Measurements from ENCODE around the gene TEX264.

TEX264 gene

DNA sequence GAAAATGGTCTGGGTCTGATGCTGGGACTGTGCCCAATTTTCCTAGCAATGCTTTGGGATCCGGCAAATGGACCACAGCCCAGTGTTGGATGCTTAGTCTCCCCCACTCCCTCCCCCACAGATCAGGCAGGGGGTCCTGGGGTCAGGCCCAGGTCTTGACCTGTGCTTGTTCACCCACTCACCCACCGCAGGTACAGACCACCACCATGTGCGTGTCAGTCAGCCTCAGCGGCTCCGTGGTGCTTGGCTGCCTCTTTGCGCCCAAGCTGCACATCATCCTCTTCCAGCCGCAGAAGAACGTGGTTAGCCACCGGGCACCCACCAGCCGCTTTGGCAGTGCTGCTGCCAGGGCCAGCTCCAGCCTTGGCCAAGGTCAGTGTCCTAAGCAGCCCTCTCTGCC lies 46.4 kb downstream of the TEX264 start:
- POLR2A ChIA-PET, result no interaction called here
- no peak overlapping the region for H3K4me3 ChIP-seq (ENCODE audit: low read depth, low read length)
- no peaks in the 10 kb centered on the region for H3K36me3 ChIP-seq (ENCODE audit: control insufficient read depth in 2 of 2, insufficient read depth in 1 of 2, low read length in 2 of 2)
- TF ChIP-seq HOXC10 (CRISPR knock-in tag; IDR thresholded peaks at IDR 0.05) (no peak), ZNF560 (tag by site-specific recombination; IDR thresholded peaks at IDR 0.05; ENCODE audit: borderline replicate concordance) (no peak), SCRT2 (tag by site-specific recombination; IDR thresholded peaks at IDR 0.05) (no peak), SP7 (tag by site-specific recombination; IDR thresholded peaks at IDR 0.05) (no peak), ZNF555 (tag by site-specific recombination; conservative IDR thresholded peaks at IDR 0.05) (no peak), ZNF10 (tag by site-specific recombination; IDR thresholded peaks at IDR 0.05) (no peak), ZXDB (tag by site-specific recombination; IDR thresholded peaks at IDR 0.05) (no peak), ZNF350 (tag by site-specific recombination; IDR thresholded peaks at IDR 0.05) (no peak), ZNF658 (tag by site-specific recombination; IDR thresholded peaks at IDR 0.05) (no peak), ZNF24 (tag by site-specific recombination; IDR thresholded peaks at IDR 0.05) (no peak), ZEB2 (tag by site-specific recombination; IDR thresholded peaks at IDR 0.05) (no peak), ZNF792 (tag by site-specific recombination; IDR thresholded peaks at IDR 0.05) (no peak), ZNF747 (tag by site-specific recombination; IDR thresholded peaks at IDR 0.05) (no peak), ZNF211 (tag by site-specific recombination; IDR thresholded peaks at IDR 0.05; ENCODE audit: low read depth) (no peak), KLF1 (tag by site-specific recombination; IDR thresholded peaks at IDR 0.05) (no peak)
- TF ChIP-seq, protein P1, sequence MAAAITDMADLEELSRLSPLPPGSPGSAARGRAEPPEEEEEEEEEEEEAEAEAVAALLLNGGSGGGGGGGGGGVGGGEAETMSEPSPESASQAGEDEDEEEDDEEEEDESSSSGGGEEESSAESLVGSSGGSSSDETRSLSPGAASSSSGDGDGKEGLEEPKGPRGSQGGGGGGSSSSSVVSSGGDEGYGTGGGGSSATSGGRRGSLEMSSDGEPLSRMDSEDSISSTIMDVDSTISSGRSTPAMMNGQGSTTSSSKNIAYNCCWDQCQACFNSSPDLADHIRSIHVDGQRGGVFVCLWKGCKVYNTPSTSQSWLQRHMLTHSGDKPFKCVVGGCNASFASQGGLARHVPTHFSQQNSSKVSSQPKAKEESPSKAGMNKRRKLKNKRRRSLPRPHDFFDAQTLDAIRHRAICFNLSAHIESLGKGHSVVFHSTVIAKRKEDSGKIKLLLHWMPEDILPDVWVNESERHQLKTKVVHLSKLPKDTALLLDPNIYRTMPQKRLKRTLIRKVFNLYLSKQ (tag by site-specific recombination; IDR thresholded peaks at IDR 0.05; ENCODE audit: borderline replicate concordance), result no peak
- TF ChIP-seq, protein P2, sequence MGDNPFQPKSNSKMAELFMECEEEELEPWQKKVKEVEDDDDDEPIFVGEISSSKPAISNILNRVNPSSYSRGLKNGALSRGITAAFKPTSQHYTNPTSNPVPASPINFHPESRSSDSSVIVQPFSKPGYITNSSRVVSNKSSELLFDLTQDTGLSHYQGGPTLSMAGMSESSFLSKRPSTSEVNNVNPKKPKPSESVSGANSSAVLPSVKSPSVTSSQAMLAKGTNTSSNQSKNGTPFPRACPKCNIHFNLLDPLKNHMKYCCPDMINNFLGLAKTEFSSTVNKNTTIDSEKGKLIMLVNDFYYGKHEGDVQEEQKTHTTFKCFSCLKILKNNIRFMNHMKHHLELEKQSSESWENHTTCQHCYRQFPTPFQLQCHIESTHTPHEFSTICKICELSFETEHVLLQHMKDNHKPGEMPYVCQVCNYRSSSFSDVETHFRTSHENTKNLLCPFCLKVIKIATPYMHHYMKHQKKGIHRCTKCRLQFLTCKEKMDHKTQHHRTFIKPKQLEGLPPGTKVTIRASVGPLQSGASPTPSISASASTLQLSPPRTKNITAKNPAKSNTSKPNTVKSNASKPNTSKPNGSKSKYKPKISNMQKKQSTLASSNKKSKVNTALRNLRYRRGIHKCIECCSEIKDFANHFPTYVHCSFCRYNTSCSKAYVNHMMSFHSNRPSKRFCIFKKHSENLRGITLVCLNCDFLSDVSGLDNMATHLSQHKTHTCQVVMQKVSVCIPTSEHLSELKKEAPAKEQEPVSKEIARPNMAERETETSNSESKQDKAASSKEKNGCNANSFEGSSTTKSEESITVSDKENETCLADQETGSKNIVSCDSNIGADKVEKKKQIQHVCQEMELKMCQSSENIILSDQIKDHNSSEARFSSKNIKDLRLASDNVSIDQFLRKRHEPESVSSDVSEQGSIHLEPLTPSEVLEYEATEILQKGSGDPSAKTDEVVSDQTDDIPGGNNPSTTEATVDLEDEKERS (tag by site-specific recombination; IDR thresholded peaks at IDR 0.05), result no peak
- no peaks in the 10 kb centered on the region for H3K9me3 ChIP-seq (ENCODE audit: control insufficient read depth, insufficient read depth, low read depth, low read length)
- no peak overlapping the region for H3K27ac ChIP-seq (ENCODE audit: extremely low read depth, low read depth, low read length)
- no peaks in the 10 kb centered on the region for H3K4me1 ChIP-seq (ENCODE audit: control insufficient read depth, insufficient read depth, low read length)
- CTCF ChIA-PET, result no interaction called here

DNA sequence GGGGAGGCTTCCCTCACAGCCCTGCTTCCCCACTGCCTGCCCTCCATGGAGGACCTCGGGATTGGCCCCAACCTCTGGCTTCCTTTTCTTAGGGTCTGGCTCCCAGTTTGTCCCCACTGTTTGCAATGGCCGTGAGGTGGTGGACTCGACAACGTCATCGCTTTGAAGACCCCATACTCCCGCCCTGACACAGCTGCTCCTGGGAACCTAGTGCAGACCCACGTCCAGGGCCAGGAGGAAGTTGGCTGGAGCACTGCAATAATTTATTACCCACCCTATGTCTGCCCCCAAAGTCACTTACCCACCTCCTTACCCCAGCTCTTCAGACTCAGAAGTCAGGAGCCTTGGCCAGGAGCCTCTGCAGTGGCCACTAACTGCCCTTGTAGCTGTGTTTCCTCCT lies 46.9 kb downstream of the TEX264 start:
- H3K9me3 ChIP-seq (ENCODE audit: control insufficient read depth, insufficient read depth, low read depth, low read length), result no peaks in the 10 kb centered on the region
- no peaks in the 10 kb centered on the region for H3K36me3 ChIP-seq (ENCODE audit: control insufficient read depth in 2 of 2, insufficient read depth in 1 of 2, low read length in 2 of 2)
- POLR2A ChIA-PET, result no interaction called here
- no peak overlapping the region for H3K27ac ChIP-seq (ENCODE audit: extremely low read depth, low read depth, low read length)
- no peaks in the 10 kb centered on the region for H3K4me1 ChIP-seq (ENCODE audit: control insufficient read depth, insufficient read depth, low read length)
- H3K4me3 ChIP-seq (ENCODE audit: low read depth, low read length), result no peak overlapping the region
- CTCF ChIA-PET, result no interaction called here
- no peak for TF ChIP-seq ZNF623 (tag by site-specific recombination; IDR thresholded peaks at IDR 0.05)
- TF ChIP-seq ZNF501 (tag by site-specific recombination; IDR thresholded peaks at IDR 0.05), result no peak
- TF ChIP-seq, protein P3, sequence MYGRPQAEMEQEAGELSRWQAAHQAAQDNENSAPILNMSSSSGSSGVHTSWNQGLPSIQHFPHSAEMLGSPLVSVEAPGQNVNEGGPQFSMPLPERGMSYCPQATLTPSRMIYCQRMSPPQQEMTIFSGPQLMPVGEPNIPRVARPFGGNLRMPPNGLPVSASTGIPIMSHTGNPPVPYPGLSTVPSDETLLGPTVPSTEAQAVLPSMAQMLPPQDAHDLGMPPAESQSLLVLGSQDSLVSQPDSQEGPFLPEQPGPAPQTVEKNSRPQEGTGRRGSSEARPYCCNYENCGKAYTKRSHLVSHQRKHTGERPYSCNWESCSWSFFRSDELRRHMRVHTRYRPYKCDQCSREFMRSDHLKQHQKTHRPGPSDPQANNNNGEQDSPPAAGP (tag by site-specific recombination; IDR thresholded peaks at IDR 0.05), result no peak
- no peak for TF ChIP-seq ZNF621 (tag by site-specific recombination; IDR thresholded peaks at IDR 0.05)
- TF ChIP-seq, protein P4, sequence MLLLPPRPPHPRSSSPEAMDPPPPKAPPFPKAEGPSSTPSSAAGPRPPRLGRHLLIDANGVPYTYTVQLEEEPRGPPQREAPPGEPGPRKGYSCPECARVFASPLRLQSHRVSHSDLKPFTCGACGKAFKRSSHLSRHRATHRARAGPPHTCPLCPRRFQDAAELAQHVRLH (tag by site-specific recombination; IDR thresholded peaks at IDR 0.05), result no peak
- TF ChIP-seq ZFP37 (tag by site-specific recombination; IDR thresholded peaks at IDR 0.05), result no peak
- no peak for TF ChIP-seq ZNF214 (tag by site-specific recombination; IDR thresholded peaks at IDR 0.05; ENCODE audit: borderline replicate concordance)
- TF ChIP-seq ZNF792 (tag by site-specific recombination; IDR thresholded peaks at IDR 0.05), result no peak
- no peak for TF ChIP-seq ZEB2 (tag by site-specific recombination; IDR thresholded peaks at IDR 0.05)
- TF ChIP-seq ZNF394 (tag by site-specific recombination; IDR thresholded peaks at IDR 0.05; ENCODE audit: borderline replicate concordance), result no peak
- TF ChIP-seq ZNF76 (tag by site-specific recombination; IDR thresholded peaks at IDR 0.05; ENCODE audit: borderline replicate concordance, low read depth), result no peak
- TF ChIP-seq ZNF585B (tag by site-specific recombination; IDR thresholded peaks at IDR 0.05), result no peak
- TF ChIP-seq, protein P5, sequence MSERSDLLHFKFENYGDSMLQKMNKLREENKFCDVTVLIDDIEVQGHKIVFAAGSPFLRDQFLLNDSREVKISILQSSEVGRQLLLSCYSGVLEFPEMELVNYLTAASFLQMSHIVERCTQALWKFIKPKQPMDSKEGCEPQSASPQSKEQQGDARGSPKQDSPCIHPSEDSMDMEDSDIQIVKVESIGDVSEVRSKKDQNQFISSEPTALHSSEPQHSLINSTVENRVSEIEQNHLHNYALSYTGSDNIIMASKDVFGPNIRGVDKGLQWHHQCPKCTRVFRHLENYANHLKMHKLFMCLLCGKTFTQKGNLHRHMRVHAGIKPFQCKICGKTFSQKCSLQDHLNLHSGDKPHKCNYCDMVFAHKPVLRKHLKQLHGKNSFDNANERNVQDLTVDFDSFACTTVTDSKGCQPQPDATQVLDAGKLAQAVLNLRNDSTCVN (tag by site-specific recombination; optimal IDR thresholded peaks at IDR 0.05), result no peak
